A549 (cell line): Measurements from ENCODE around the gene TRIM47. TPM values are rescaled to one million over a fixed set of nuclear protein-coding genes. Genes with fewer than 3 reads are reported as not detected.

Source experiments
- ATAC-seq, 2 experiments: fragments of 200-7000 bp in 1 of 2; fragments of >200 bp in 1 of 2; cut with Nextera tagmentation in 1 of 2; cut with Tn5 transposase in 1 of 2; 3 replicates each; pipeline versions ENCODE4 v1.8.0 to v1.9.1; 2018 to 2020; ENCODE audit warnings: mild to moderate bottlenecking in 1 of 2, moderate library complexity in 1 of 2
- CTCF ChIA-PET: fragments of 300-600 bp; sonication (Branson Sonifier 250); formaldehyde crosslinking; extraction: SDS; loops from one replicate; lab custom pipeline; 2021; ENCODE audit warnings: antibody characterized with exemption, inconsistent platforms; lab: Yijun Ruan, JAX
- POLR2A ChIA-PET: fragments of 350-600 bp; formaldehyde crosslinking; extraction: SDS; loops from one replicate; lab custom pipeline; 2021; ENCODE audit warnings: antibody characterized with exemption, inconsistent platforms; lab: Yijun Ruan, JAX
- DNase-seq, 2 experiments: peaks; one replicate each; pipeline versions ENCODE4 v3.0.0 to v3.0.0-alpha.2; 2011 to 2016; ENCODE audit warnings: low read depth in 1 of 2, low spot score in 1 of 2
- FAIRE-seq: peaks from 2 replicates; lab custom pipeline; 2011; peaks lifted over from hg19 to GRCh38; lab: Jason Lieb, UNC
- H3K27ac ChIP-seq, 2 experiments: fragments of >200 bp; sonication (Bioruptor Twin); formaldehyde crosslinking; 3 replicates each; pipeline ENCODE4 v1.5.1; 2016 to 2017
- H3K4me1 ChIP-seq: fragments of >200 bp; sonication (Bioruptor Twin); formaldehyde crosslinking; 3 replicates; pipeline ENCODE4 v1.6.1; 2016
- H3K4me2 ChIP-seq: fragments of >200 bp; sonication (Bioruptor Twin); formaldehyde crosslinking; 3 replicates; pipeline ENCODE4 v1.6.1; 2016
- H3K4me3 ChIP-seq: fragments of >200 bp; sonication (Bioruptor Twin); formaldehyde crosslinking; 3 replicates; pipeline ENCODE4 v1.5.1; 2016
- H3K9me3 ChIP-seq: fragments of >200 bp; sonication (Bioruptor Twin); formaldehyde crosslinking; 3 replicates; pipeline ENCODE4 v1.6.1; 2016
- BHLHE40 ChIP-seq: IDR thresholded peaks from 2 replicates; pipeline ENCODE4 v1.6.1; 2012; ENCODE audit warnings: low read depth, low read length, inconsistent platforms
- CBX8 ChIP-seq: fragments of 200-600 bp; sonication (generic); IDR thresholded peaks from 2 replicates; pipeline ENCODE4 v1.6.1; 2016
- CHD4 ChIP-seq: fragments of 200-600 bp; sonication (generic); IDR thresholded peaks from 2 replicates; pipeline ENCODE4 v1.6.1; 2016; ENCODE audit warnings: antibody characterized with exemption, mild to moderate bottlenecking, borderline replicate concordance
- EHMT2 ChIP-seq: fragments of 200-600 bp; sonication (generic); IDR thresholded peaks from 2 replicates; pipeline ENCODE4 v1.6.1; 2016; ENCODE audit warnings: antibody characterized with exemption, low read depth, mild to moderate bottlenecking, moderate library complexity
- EP300 ChIP-seq, 2 experiments: fragments of >200 bp; sonication (Bioruptor Twin); formaldehyde crosslinking; IDR thresholded peaks; 2 replicates in 1 of 2; 3 replicates in 1 of 2; pipeline ENCODE4 v1.6.1; 2016 to 2017
- FOSL2 ChIP-seq, 2 experiments: fragments of 450-650 bp in 1 of 2; fragments of >200 bp in 1 of 2; sonication (Bioruptor Twin) in 1 of 2; formaldehyde crosslinking; IDR thresholded peaks; 2 replicates each; pipeline versions ENCODE4 v1.5.0 to v1.6.1; 2016 to 2020; ENCODE audit warnings: mild to moderate bottlenecking in 1 of 2, moderate library complexity in 1 of 2
- GATA3 ChIP-seq: IDR thresholded peaks from 2 replicates; pipeline ENCODE4 v1.6.1; 2012; ENCODE audit warnings: borderline replicate concordance
- HEYL ChIP-seq: fragments of 250-450 bp; sonication (Bioruptor Pico); IDR thresholded peaks from 2 replicates; pipeline ENCODE4 v1.8.0; 2021; ENCODE audit warnings: mild to moderate bottlenecking, moderate library complexity
- HOXB13 ChIP-seq: fragments of 250-450 bp; sonication (Bioruptor Pico); IDR thresholded peaks from 2 replicates; pipeline ENCODE4 v1.5.0; 2020; ENCODE audit warnings: low read depth, mild to moderate bottlenecking, moderate library complexity
- JUN ChIP-seq, 2 experiments: fragments of >200 bp; sonication (Bioruptor Twin); formaldehyde crosslinking; IDR thresholded peaks; 2 replicates in 1 of 2; 3 replicates in 1 of 2; pipeline ENCODE4 v1.6.1; 2016 to 2017
- JUNB ChIP-seq: fragments of >200 bp; sonication (Bioruptor Twin); formaldehyde crosslinking; IDR thresholded peaks from 2 replicates; pipeline ENCODE4 v1.6.1; 2016
- KDM1A ChIP-seq: fragments of 200-600 bp; sonication (generic); IDR thresholded peaks from 2 replicates; pipeline ENCODE4 v1.6.1; 2016; ENCODE audit warnings: low read depth, mild to moderate bottlenecking
- MAFK ChIP-seq: fragments of 450-650 bp; IDR thresholded peaks from 2 replicates; pipeline ENCODE4 v1.6.1; 2014; ENCODE audit not compliant: partially characterized antibody
- MAZ ChIP-seq: fragments of 150-350 bp; IDR thresholded peaks from 2 replicates; pipeline ENCODE4 v1.6.1; 2014; ENCODE audit warnings: antibody characterized with exemption, low read depth, low read length, borderline replicate concordance
- NPAS2 ChIP-seq: fragments of 250-450 bp; sonication (Bioruptor Pico); IDR thresholded peaks from 2 replicates; pipeline ENCODE4 v1.8.0; 2022; ENCODE audit warnings: mild to moderate bottlenecking, moderate library complexity, borderline replicate concordance
- NR3C1 ChIP-seq: fragments of >200 bp; sonication (Bioruptor Twin); formaldehyde crosslinking; IDR thresholded peaks from 3 replicates; pipeline ENCODE4 v1.6.1; 2017
- POLR2A ChIP-seq: IDR thresholded peaks from 2 replicates; pipeline ENCODE4 v1.6.1; 2012; ENCODE audit warnings: mild to moderate bottlenecking, low read length
- POLR2AphosphoS2 ChIP-seq: conservative IDR thresholded peaks from 2 replicates; pipeline ENCODE4 v1.6.1; 2012; ENCODE audit warnings: low read length, improper control_type of control experiment, inconsistent platforms
- RARB ChIP-seq: fragments of 250-450 bp; sonication (Bioruptor Pico); IDR thresholded peaks from 2 replicates; pipeline ENCODE4 v1.8.0; 2021; ENCODE audit warnings: mild to moderate bottlenecking, moderate library complexity
- RCOR1 ChIP-seq: fragments of 150-350 bp; IDR thresholded peaks from 2 replicates; pipeline ENCODE4 v1.6.1; 2014; ENCODE audit warnings: antibody characterized with exemption, low read length, low read depth
- SREBF2 ChIP-seq: fragments of 450-650 bp; IDR thresholded peaks from 2 replicates; pipeline ENCODE4 v1.6.1; 2014; ENCODE audit warnings: mild to moderate bottlenecking, moderate library complexity
- TFCP2L1 ChIP-seq: fragments of 250-450 bp; sonication (Bioruptor Pico); IDR thresholded peaks from 2 replicates; pipeline ENCODE4 v1.5.0; 2021; ENCODE audit warnings: mild to moderate bottlenecking
- TP53 ChIP-seq: fragments of 250-450 bp; sonication (Bioruptor Pico); IDR thresholded peaks from 2 replicates; pipeline ENCODE4 v1.5.0; 2021; ENCODE audit warnings: mild to moderate bottlenecking, moderate library complexity
- ZC3H11A ChIP-seq: fragments of 450-650 bp; IDR thresholded peaks from 2 replicates; pipeline ENCODE4 v1.6.1; 2014; ENCODE audit warnings: antibody characterized with exemption, mild to moderate bottlenecking
- ZFP36 ChIP-seq: fragments of 450-650 bp; IDR thresholded peaks from 2 replicates; pipeline ENCODE4 v1.6.1; 2014; ENCODE audit warnings: borderline replicate concordance; ENCODE audit not compliant: partially characterized antibody
- ZSCAN20 ChIP-seq: fragments of 250-450 bp; sonication (Bioruptor Pico); IDR thresholded peaks from 2 replicates; pipeline ENCODE4 v1.8.0; 2022; ENCODE audit warnings: mild to moderate bottlenecking, moderate library complexity
- WGBS: methylation state at CpG from one replicate; pipeline ENCODE4 v1.1.6; 2017; ENCODE audit errors: missing lambda C conversion rate; 5-methylcytosine and 5-hydroxymethylcytosine counted together
- polyA plus RNA-seq, 4 experiments: library from polyadenylated mRNA; depleted of rRNA in 3 of 4; stranded (reverse); fragments of >200 nt; fragmentation: RNase III in 1 of 4; extraction: RNeasy Plus Mini Kit Qiagen cat#74134 plus additional on column Dnase treatment in 1 of 4; gene quantifications; 2 replicates in 3 of 4; 3 replicates in 1 of 4; pipeline ENCODE4 v1.2.3, GENCODE V29; 2011 to 2017
- TF ChIP-seq, protein P1 (sequence below): fragments of 250-450 bp; sonication (Bioruptor Pico); IDR thresholded peaks from 2 replicates; pipeline ENCODE4 v1.5.0; 2021; ENCODE audit warnings: mild to moderate bottlenecking, moderate library complexity, borderline replicate concordance
- TF ChIP-seq, protein P2 (sequence below): fragments of 450-650 bp; IDR thresholded peaks from 2 replicates; pipeline ENCODE4 v1.6.1; 2014; ENCODE audit warnings: antibody characterized with exemption
- TF ChIP-seq, protein P3 (sequence below): IDR thresholded peaks from 2 replicates; pipeline ENCODE4 v1.6.1; 2012; ENCODE audit warnings: low read depth, borderline replicate concordance
- TF ChIP-seq, protein P4 (sequence below): fragments of >200 bp; sonication (Bioruptor Twin); formaldehyde crosslinking; IDR thresholded peaks from 3 replicates; pipeline ENCODE4 v1.5.1; 2016

TRIM47 gene
- polyA plus RNA-seq, 2 of the 4 experiments (the other 2 are of a cell fraction), result 19.6 to 46.6 TPM

DNA sequence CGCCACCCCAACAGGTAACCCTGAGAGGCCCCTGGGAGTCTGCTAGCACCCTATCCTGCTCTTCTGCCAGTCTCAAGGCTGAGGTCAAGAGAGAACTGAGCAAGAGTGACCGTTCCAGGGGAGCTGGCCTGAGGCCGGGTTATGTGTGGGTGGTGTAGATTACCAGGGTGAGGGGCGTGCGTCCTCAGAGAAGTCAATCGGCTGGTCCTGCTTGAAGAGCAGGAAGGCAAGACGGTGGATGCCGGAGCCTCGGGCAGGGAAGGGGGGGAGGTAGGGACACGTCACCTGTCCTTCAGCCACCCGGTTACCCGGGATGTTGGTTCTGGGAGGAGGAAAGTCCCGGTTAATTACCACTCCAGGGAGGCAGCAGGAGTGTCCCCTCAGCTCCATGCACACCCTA, 21.0 kb upstream of the TRIM47 start:
- CTCF ChIA-PET, result interaction anchor here (0.9 to 22.8 kb wide), 10 partner anchors 22 to 380 kb away, joined by 3 to 513 read pairs (median 4); partner anchors contain the start of genes CDK3, TRIM47 and WBP2
- no peak for FAIRE-seq
- no peak overlapping the region for H3K4me3 ChIP-seq
- H3K4me1 ChIP-seq, result peaks cover 29% of the 10 kb centered on the region
- WGBS, result 92% methylated on average over 13 of the region's 13 CpGs
- TF ChIP-seq KDM1A (no peak), NR3C1 (no peak), FOSL2 (IDR thresholded peaks at IDR 0.05) (no peak), FOSL2 (CRISPR knock-in tag; IDR thresholded peaks at IDR 0.05) (no peak), RARB (CRISPR knock-in tag) (no peak), EHMT2 (no peak), BHLHE40 (no peak), EP300 (IDR thresholded peaks at IDR 0.05) (no peak), MAZ (no peak), TFCP2L1 (CRISPR knock-in tag) (no peak), SREBF2 (no peak), CHD4 (no peak), HEYL (CRISPR knock-in tag) (no peak), MAFK (no peak), JUN (IDR thresholded peaks at IDR 0.05) (no peak), ZSCAN20 (CRISPR knock-in tag) (no peak), GATA3 (no peak)
- TF ChIP-seq, protein P1, sequence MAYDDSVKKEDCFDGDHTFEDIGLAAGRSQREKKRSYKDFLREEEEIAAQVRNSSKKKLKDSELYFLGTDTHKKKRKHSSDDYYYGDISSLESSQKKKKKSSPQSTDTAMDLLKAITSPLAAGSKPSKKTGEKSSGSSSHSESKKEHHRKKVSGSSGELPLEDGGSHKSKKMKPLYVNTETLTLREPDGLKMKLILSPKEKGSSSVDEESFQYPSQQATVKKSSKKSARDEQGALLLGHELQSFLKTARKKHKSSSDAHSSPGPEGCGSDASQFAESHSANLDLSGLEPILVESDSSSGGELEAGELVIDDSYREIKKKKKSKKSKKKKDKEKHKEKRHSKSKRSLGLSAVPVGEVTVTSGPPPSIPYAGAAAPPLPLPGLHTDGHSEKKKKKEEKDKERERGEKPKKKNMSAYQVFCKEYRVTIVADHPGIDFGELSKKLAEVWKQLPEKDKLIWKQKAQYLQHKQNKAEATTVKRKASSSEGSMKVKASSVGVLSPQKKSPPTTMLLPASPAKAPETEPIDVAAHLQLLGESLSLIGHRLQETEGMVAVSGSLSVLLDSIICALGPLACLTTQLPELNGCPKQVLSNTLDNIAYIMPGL (CRISPR knock-in tag), result no peak
- TF ChIP-seq, protein P2, sequence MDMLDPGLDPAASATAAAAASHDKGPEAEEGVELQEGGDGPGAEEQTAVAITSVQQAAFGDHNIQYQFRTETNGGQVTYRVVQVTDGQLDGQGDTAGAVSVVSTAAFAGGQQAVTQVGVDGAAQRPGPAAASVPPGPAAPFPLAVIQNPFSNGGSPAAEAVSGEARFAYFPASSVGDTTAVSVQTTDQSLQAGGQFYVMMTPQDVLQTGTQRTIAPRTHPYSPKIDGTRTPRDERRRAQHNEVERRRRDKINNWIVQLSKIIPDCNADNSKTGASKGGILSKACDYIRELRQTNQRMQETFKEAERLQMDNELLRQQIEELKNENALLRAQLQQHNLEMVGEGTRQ, result no peak
- TF ChIP-seq, protein P3, sequence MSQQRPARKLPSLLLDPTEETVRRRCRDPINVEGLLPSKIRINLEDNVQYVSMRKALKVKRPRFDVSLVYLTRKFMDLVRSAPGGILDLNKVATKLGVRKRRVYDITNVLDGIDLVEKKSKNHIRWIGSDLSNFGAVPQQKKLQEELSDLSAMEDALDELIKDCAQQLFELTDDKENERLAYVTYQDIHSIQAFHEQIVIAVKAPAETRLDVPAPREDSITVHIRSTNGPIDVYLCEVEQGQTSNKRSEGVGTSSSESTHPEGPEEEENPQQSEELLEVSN, result no peak
- TF ChIP-seq, protein P4, sequence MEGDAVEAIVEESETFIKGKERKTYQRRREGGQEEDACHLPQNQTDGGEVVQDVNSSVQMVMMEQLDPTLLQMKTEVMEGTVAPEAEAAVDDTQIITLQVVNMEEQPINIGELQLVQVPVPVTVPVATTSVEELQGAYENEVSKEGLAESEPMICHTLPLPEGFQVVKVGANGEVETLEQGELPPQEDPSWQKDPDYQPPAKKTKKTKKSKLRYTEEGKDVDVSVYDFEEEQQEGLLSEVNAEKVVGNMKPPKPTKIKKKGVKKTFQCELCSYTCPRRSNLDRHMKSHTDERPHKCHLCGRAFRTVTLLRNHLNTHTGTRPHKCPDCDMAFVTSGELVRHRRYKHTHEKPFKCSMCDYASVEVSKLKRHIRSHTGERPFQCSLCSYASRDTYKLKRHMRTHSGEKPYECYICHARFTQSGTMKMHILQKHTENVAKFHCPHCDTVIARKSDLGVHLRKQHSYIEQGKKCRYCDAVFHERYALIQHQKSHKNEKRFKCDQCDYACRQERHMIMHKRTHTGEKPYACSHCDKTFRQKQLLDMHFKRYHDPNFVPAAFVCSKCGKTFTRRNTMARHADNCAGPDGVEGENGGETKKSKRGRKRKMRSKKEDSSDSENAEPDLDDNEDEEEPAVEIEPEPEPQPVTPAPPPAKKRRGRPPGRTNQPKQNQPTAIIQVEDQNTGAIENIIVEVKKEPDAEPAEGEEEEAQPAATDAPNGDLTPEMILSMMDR, result no peak
- H3K27ac ChIP-seq, result no peak overlapping the region
- ATAC-seq, result no peak
- no peak overlapping the region for H3K4me2 ChIP-seq
- POLR2A ChIA-PET, result interaction anchor here (0.9 kb wide), 1 partner anchor 119 kb away, joined by 3 read pairs; no protein-coding TSS in a partner anchor
- H3K9me3 ChIP-seq, result no peaks in the 10 kb centered on the region
- no peak for DNase-seq

DNA sequence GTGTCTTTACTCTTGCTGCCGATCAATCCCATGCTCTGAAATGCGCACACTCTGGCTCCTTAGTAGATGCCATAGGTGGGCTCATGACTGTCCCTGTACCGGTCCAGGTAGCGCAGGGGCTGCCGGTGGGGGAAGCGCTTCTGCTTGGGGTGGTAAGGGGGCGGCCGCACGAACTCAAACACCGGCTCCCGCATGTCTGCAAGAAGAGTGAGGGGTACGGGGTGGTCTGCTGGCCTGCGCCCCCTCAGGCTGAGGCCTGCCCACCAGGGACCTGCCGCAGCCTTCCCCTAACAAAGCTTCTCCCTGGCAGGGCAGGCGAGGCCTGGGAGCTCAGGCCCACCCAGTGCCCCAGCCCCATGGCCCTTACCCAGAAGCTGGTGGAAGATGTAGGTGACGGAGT, 20.4 kb upstream of the TRIM47 start:
- H3K4me3 ChIP-seq, result no peak overlapping the region
- FAIRE-seq (no peak), DNase-seq (no peak), ATAC-seq (no peak)
- CTCF ChIA-PET, result interaction anchor here (0.7 to 22.8 kb wide), 10 partner anchors 11 to 381 kb away, joined by 3 to 513 read pairs (median 4); partner anchors contain the start of genes TRIM47 and WBP2
- WGBS, result 97% methylated on average over 15 of the region's 16 CpGs
- H3K9me3 ChIP-seq, result no peaks in the 10 kb centered on the region
- POLR2A ChIA-PET, result interaction anchor here (0.6 to 0.9 kb wide), 2 partner anchors 14 to 119 kb away, joined by 3 to 10 read pairs; no protein-coding TSS in a partner anchor
- no peak overlapping the region for H3K4me2 ChIP-seq
- TF ChIP-seq NPAS2 (CRISPR knock-in tag) (no peak), ZFP36 (no peak), ZC3H11A (no peak), CBX8 (no peak), JUNB (no peak), POLR2AphosphoS2 (no peak), HOXB13 (CRISPR knock-in tag) (no peak), RCOR1 (no peak), TP53 (CRISPR knock-in tag) (no peak), POLR2A (no peak), KDM1A (no peak), CHD4 (no peak)
- peaks cover 28% of the 10 kb centered on the region for H3K4me1 ChIP-seq
- H3K27ac ChIP-seq, result no peak overlapping the region
